NT2/D1 (cell line): ENCODE measurements around the gene PLOD1.

Experiments
- SUZ12 ChIP-seq: IDR thresholded peaks from 2 replicates; pipeline ENCODE4 v1.6.1; 2011; ENCODE audit not compliant: insufficient read length, insufficient read depth; ENCODE audit errors: extremely low read depth
- YY1 ChIP-seq: IDR thresholded peaks from 2 replicates; pipeline ENCODE4 v1.6.1; 2011; ENCODE audit not compliant: insufficient read length, insufficient read depth
- ZNF274 ChIP-seq: IDR thresholded peaks from 2 replicates; pipeline ENCODE4 v1.6.1; 2011; ENCODE audit warnings: mild to moderate bottlenecking, low read depth, low read length

DNA sequence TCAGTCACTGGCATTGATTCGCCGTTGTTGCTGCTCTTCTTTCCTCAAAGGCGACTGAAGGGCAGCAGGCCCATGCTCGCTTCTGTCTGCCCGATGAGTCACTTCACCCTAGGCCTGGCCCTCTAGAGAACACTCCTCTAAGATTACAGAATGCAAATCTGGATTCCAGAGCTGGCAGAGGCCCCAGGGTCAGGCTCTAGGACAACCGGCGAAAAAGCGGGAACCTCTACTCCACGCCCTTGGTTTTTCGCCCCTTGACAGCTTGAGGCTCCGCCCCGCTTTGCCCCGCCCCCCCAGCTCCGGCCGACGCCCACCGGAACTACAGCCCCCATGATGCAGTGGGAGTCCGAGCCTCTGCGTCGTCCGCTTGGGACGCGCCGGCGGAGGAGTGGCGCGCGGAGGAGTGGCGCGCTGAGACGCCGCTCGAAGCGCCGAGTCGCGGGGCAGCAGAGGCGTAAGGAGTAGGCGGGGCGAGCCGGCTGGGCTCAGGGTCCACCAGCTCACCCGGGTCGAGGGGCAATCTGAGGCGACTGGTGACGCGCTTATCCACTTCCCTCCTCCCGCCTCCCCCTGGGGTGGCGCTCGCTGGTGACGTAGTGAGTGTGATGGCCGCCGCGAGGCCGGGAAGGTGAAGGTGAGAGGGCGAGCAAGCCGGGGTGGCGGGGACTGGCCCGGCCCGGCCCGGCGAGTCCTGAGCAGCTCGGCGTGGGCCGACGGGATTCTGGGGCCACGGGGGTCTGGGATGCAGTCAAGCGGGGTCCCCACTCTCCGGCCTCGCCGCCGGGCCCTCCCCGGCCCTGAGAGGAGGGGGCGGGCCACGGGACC is 45.5 kb downstream of the PLOD1 start, which contains the start of gene MFN2:
- TF ChIP-seq YY1: peak; percentile 86
- TF ChIP-seq ZNF274: no peak
- no peak for TF ChIP-seq SUZ12
